Mammary epithelial cell (primary cell): Measurements from ENCODE around the gene CPB2.

ENCODE experiments used
- CTCF ChIP-seq, 2 donors: IDR thresholded peaks in 1 of 2; conservative IDR thresholded peaks in 1 of 2; 2 replicates each; pipeline ENCODE4 v1.5.1; 2011 to 2012; ENCODE audit warnings: inconsistent platforms in 2 of 2, low read length in 2 of 2, mild to moderate bottlenecking in 2 of 2, control low read depth in 1 of 2, low read depth in 1 of 2; ENCODE audit not compliant: insufficient read depth in 1 of 2; ENCODE audit errors: extremely low read depth in 1 of 2
- EZH2 ChIP-seq: IDR thresholded peaks from 2 replicates; pipeline ENCODE4 v1.6.1; 2012; ENCODE audit warnings: low read length, inconsistent platforms, borderline replicate concordance

DNA sequence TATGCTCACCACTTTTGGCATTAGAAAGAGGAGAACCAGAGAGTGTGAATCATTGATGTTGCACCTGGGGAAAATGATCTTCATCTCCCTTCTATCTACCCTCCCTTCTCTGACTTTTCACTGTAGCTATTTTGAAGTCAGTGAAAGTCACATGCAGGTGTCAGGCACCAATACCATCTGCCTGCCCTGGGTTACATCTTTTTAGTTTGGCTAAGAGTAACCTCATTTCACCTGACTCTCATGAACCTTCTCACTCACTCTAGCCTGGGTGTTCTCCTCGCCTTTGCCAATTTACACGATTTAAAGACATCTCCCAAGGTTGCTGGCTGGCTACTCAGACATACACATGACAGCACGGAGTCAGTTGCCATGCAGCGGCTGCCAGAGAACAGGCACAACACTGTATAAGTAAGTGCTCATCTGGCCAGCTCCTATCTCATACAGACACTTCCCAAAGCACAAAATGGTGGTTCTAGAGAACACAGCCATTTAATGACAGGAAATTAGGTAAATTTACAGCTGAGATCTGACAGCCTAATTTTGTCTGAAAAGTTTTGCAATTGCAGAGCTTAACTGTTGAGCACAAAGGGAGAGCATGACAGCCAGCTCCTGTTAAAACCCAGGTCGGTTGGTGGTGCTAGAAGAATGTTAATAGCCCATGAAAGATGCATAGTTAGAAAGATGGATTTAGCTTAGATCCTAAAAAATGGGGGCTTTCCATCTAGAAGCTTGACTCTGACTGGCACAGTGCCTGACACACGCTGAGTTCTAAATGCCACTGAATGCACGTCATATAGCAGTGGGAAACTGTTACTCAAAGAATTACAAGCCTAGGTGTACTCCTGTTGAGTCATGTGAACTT is 44.7 kb upstream of the CPB2 start:
- TF ChIP-seq CTCF (conservative IDR thresholded peaks at IDR 0.05 in 1 of 2, IDR thresholded peaks at IDR 0.05 in 1 of 2; ENCODE audit: extremely low read depth in 1 of 2, insufficient read depth in 1 of 2, low read depth in 1 of 2, low read length in 2 of 2) (no peak), EZH2 (no peak)
